Thyroid gland (tissue), 4 donors: Measurements from ENCODE around the gene TRAF5.
"Not testable (repeated sequence)": the region's sequence is repeated elsewhere in the genome, so short reads cannot be mapped to it uniquely, and the experiment has no call there.

ENCODE experiments used
- CTCF ChIP-seq, 6 experiments: fragments of 200-600 bp in 3 of 6; fragments of 450-650 bp in 3 of 6; sonication (generic) in 3 of 6; IDR thresholded peaks; one replicate each; pipeline ENCODE4 v1.5.1; 2016 to 2019; ENCODE audit warnings: antibody characterized with exemption in 6 of 6, mild to moderate bottlenecking in 2 of 6, inconsistent platforms in 1 of 6, moderate library complexity in 1 of 6
- POLR2A ChIP-seq, 2 donors: fragments of 450-650 bp; IDR thresholded peaks; one replicate each; pipeline ENCODE4 v1.6.1; 2017; ENCODE audit warnings: antibody characterized with exemption in 2 of 2, mild to moderate bottlenecking in 2 of 2, moderate library complexity in 1 of 2

DNA sequence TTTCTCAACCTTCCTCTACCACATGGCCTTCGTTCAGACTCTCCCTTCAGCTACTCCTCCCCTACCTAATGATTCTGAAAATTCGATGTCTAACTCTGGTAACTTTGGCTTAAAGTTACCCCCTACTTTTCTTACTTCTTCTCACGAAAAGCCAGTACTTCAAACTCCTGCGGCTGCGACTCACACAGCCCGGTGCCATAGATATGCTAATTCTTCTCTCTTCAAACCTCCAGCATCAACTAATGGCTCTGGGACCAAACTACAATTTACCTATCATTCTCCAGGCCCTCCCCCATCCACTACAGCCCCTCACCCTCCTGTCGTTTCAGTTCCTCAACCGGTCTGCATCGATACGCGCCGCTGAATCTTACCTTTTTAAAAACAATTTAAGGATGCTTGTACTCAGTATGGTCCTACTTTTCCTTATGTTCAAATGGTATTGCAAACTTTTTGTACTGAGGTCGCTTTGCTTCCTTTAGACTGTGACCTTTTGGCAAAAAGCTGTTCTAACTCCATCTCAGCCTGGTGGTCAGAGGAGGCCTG is 73.3 kb downstream of the TRAF5 start:
- TF ChIP-seq CTCF, POLR2A (IDR thresholded peaks at IDR 0.05): not testable (repeated sequence)
